Left hindlimb (tissue), 1 donor: Measurements from ENCODE around the gene DCAF10.
"Not testable (repeated sequence)": the region's sequence is repeated elsewhere in the genome, so short reads cannot be mapped to it uniquely, and the experiment has no call there.

ENCODE experiments used
- DNase-seq: peaks from one replicate; pipeline ENCODE4 v3.0.0-alpha.2; 2018

DCAF10 gene

GRCh38 chr9:37800631-37801286 lies at the start of gene DCAF10:
Gene DCAF10 (plus strand): TSS chr9:37800797. CDS start chr9:37800867, 70 bp downstream.
- peak; percentile 91 for DNase-seq

DNA sequence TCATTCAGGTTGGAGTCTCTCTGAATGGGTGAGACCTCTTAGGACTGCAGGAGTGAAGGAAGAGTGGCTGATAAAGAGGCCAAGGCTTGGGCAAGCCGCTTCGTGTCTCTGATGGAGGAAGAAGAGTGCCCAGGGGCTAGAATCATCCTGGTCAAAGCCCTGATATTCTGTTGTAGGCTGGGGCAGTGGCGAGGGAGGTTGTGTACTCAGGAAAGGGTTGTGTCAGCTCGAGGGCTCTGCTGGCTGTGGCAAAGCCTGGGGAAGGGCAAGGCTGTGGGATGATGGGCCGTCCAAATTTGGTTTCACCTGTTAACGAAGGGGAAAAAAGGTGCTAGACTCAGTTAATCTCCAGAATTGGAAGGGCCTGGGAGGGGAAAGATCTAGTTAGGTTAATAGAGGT lies 49.4 kb upstream of the DCAF10 start:
- no peak for DNase-seq

DNA sequence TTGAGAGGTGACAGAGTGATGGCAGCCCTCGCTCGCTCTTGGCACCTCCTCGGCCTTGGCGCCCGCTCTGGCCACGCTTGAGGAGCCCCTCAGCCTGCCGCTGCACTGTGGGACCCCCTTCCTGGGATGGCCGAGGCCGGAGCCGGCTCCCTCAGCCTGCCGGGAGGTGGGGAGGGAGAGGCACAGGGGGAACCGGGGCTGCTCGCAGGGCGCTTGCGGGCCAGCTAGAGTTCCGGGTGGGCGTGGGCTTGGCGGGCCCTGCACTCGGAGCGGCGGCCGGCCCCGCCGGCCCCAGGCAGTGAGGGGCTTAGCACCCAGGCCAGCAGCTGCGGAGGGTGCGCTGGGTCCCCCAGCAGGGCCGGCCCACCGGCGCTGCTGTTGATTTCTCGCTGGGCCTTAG lies 48.9 kb upstream of the DCAF10 start:
- not testable (repeated sequence) for DNase-seq

DNA sequence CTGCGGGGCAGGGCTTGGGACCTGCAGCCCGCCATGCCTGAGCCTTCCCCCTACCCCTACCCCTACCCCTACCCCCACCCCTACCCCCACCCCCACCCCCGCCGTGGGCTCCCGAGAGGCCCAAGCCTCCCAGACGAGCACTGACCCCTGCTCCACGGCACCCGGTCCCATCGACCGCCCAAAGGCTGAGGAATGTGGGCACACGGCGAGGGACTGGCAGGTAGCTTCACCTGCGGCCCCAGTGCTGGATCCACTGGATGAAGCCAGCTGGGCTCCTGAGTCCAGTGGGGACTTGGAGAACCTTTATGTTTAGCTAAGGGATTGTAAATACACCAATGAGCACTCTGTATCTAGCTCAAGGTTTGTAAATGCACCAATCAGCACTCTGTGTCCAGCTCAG lies 48.5 kb upstream of the DCAF10 start:
- not testable (repeated sequence) for DNase-seq

DNA sequence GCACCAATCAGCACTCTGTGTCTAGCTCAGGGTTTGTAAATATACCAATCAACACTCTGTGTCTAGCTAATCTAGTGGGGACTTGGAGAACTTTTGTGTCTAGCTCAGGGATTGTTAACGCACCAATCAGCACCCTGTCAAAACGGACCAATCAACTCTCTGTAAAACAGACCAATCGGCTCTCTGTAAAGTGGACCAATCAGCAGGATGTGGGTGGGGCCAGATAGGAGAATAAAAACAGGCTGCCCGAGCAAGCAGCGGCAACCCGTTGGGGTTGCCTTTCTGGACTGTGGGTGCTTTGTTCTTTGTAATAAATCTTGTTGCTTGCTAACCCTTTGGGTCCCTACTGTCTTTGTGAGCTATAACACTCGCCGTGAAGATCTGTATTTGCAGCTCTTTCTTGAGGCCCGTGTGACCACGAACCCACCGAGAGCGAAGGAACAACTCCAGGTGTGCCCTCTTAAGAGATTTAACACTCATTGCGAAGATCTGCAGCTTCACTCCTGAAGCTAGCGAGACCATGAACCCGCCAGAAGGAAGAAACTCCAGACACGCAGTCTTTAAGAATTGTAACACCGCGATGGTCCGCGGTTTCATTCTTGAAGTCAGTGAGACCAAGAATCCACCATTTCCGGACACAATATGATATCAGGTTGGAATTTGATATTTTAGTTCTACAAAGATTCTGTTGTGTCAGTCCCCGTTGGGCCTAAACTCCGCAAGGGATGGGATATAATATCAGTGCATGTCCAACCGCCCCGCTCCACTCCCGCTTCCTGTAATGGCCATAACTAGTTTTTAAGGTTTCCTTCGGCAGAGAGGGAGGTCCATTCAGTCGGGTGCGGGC lies 47.7 kb upstream of the DCAF10 start:
- DNase-seq, result no peak

DNA sequence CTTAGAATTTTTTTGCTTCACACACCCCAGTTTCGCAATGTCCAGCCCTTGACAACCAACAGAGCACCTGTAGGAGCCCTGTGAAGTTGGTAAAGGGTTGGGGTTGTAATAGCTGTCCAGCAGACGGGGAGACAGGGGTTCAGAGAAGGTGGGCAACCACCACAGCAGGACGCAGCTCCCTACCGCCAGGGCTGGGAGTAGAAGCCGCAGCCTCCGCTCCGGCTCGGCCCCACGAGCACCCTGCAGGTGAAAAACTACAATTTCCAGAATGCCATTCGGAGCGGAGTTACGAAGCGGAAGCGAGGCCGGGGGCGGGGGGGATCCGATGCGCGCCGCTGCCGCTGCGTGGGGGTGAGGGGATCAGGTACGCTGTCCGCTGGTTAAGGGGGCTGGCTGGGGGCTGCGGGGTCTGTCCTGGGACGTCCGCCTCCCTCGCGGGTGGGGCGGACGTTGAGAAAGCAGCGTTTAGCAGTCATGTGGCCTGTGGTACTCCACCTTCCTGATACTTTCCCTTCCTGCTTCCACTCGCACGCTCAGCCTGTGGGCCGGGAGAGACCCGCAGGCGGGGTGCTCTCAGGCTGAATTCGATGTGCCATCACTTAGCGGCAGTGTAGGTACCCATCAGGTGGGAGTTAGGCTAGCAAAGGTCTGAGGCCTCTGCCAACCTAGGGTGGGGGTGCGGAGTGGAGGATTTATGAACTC lies 47.0 kb upstream of the DCAF10 start, which contains the start of gene TRMT10B:
TSS of gene TRMT10B (plus strand) at position 317 of the 702 bp plus-strand sequence. CDS start 8,127 bp downstream, outside the sequence.
- DNase-seq, result peak; percentile 87

DNA sequence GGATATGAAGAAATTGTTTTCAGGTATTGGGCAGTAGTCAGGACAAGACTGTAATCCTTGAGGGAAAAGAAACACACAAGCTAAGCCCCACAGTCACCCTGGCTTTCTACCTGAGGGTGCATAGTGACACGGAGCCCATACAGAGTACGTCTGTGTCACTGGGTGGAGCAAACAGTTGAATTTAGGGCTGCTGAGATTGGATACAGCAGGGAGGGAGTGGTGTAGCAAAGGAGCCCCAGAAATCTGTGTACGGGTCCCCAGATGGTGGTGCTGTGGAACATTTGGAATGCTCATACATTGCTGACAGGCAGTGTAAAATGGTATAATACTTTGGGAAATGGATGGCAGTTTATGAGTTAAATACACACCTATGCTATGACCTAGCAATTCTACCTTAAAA lies 41.9 kb upstream of the DCAF10 start:
- DNase-seq, result no peak

DNA sequence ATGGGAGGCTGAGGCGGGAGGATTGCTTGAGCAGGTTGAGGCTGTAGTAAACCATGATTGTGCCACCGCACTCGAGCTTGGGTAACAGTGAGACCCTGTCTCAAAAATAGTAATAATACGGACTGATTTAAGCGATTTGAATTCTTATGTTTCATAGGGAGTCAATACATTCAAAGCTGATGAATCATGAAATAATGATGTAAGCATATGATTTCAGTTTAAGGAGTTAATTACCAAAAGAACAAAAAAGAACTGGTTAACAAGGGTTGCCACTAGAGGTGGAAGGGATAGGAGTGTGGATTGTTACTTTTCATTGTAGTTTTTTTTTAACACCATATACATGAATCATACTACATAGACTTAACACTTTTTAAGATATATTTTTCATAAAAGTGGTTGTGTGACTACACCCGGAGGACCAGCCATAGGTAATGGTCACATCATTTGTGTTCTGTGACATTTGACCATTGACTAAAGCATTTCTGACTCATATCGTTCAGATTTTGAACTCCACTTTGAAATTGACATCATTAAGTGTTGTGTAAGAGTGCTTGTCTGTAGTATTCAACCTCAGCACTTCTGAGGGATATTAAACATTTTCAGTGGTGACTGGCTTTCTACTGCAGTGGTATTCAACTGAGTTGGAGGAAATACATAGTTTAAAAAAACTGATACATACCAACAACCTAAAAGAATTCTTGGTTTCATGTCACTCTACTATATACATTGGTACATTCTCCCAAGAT lies 40.0 kb upstream of the DCAF10 start:
- DNase-seq, result no peak

DNA sequence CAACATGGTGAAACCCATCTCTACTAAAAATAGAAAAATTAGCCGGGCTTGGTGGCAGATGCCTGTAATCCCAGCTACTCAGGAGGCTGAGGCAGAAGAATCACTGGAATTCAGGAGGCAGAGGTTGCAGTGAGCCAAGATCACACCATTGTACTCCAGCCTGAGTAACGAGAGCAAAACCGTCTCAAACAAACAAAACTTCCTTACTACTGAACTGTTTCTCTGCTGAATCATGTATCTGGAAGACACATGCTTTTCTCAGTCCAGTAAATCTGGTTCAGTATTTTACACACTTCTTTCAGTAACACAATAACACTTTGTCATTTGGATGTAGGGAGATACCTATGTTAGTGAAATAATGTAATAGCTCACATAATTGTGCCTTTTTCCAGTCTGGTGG lies 39.1 kb upstream of the DCAF10 start:
- no peak for DNase-seq

DNA sequence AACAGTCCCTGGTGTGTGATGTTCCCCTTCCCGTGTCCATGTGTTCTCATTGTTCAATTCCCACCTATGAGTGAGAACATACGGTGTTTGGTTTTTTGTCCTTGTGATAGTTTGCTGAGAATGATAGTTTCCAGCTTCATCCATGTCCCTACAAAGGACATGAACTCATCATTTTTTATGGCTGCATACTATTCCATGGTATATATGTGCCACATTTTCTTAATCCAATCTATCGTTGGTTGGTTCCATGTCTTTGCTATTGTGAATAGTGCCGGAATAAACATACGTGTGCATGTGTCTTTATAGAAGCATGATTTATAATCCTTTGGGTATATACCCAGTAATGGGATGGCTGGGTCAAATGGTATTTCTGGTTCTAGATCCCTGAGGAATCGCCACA lies 35.3 kb upstream of the DCAF10 start:
- not testable (repeated sequence) for DNase-seq

- DNase-seq, result no peak
Observed at GRCh38 chr9:37769306-37769705, 31.3 kb upstream of the DCAF10 start.

- no peak for DNase-seq
Observed at GRCh38 chr9:37769995-37770394, 30.6 kb upstream of the DCAF10 start.

- DNase-seq, result no peak
Observed at GRCh38 chr9:37775216-37775919, 25.2 kb upstream of the DCAF10 start.

DNA sequence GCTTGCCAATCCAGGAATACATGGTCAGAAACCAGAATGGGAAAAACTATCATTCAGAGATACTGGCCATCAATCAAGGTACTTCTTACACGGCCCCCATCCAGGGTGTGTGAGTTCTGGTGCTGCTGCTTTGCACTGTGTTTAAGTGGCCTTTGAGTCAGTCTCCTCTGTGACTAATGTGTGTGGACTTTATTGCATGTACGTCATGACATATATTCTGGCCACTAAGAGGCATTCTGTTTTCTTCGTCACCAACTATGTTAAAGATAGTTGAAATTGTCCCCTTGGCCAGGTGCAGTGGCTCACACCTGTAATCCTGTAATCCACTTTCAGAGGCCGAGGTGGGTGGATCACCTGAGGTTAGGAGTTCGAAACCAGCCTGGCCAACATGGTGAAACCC lies 24.3 kb upstream of the DCAF10 start:
- DNase-seq, result no peak

DNA sequence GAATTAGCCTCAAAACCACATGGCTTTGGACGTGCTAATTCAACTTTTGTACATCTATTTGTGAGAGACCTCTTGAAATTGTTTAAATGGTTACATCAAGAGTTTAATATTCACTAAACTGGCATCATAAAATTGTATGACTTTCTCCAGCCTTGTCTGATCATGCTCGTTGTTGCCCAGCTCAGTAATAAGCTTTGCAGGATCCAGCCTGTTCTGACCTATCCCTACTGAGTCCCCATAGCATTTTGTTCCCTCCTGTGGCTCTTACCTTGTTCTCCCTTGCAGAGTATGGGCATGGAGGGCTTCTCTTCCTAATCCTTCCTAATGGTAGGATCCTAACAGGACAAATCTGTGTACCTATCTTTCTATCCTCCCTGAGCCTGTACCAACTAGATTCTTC lies 22.1 kb upstream of the DCAF10 start:
- DNase-seq, result no peak

GRCh38 chr9:37784291-37784615 lies 16.3 kb upstream of the DCAF10 start:
- no peak for DNase-seq

GRCh38 chr9:37784616-37785483 lies 15.7 kb upstream of the DCAF10 start, which contains the start of gene EXOSC3:
Gene EXOSC3 (minus strand): TSS chr9:37785064. CDS start chr9:37785044, 20 bp downstream.
- DNase-seq, result peak; percentile 92

- DNase-seq, result no peak
Observed at GRCh38 chr9:37787059-37787458, 13.5 kb upstream of the DCAF10 start.

- no peak for DNase-seq
Observed at GRCh38 chr9:37788332-37788731, 12.3 kb upstream of the DCAF10 start.

DNA sequence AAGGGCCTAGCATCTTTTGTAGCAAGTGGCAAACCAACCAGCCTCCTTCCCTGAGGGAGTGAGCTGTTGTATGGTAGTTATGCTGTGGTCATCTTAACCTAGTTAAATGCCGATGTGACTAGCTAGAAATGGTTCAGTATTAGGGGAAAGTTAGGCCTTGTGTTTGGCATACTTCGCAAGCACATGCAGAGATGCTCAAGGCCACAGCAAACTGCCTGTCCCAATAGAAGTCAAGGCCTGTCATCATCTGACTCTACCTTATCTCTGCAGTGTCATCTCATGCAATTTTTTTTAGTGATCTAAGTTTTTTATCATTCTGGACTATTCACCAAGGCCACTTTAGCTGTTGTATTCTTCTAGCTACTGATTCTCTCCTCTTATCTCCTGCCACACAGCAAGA lies 10.5 kb upstream of the DCAF10 start:
- no peak for DNase-seq

DNA sequence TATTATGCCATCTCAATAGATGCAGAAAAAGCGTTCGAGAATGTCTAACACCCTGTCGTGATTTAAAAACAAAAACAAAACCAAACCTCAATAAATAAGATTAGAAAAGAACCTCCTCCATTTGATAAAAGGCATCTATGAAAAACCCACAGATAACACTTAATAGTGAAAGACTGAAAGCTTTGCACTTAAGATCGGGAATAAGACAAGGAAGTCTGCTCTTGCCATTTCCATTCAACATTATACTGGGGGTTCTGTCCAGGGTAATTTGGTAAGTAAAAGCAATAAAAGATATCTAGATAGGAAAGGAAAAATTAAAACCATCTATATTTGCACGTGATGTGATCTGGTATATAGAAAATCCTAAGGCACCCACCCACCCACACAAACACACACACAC lies 8.5 kb upstream of the DCAF10 start:
- no peak for DNase-seq
